Adrenal gland (tissue), 5 donors: ENCODE measurements around the gene RPS6KC1.

Experiments
- CTCF ChIP-seq, 6 experiments: fragments of 450-650 bp in 4 of 6; fragments of 200-600 bp in 2 of 6; sonication (generic) in 1 of 6; IDR thresholded peaks; 1 replicate in 5 of 6; 2 replicates in 1 of 6; pipeline versions ENCODE4 v1.5.1 to v1.8.0; 2016 to 2021; ENCODE audit warnings: antibody characterized with exemption in 6 of 6, mild to moderate bottlenecking in 2 of 6, moderate library complexity in 1 of 6
- POLR2A ChIP-seq, 2 donors: fragments of 450-650 bp; IDR thresholded peaks; one replicate each; pipeline ENCODE4 v1.6.1; 2017; ENCODE audit warnings: antibody characterized with exemption in 2 of 2, mild to moderate bottlenecking in 2 of 2, moderate library complexity in 1 of 2
- donor health status: DM: no; HTN: no; CAD: no.

- TF ChIP-seq CTCF (IDR thresholded peaks at IDR 0.05) (no peak), POLR2A (IDR thresholded peaks at IDR 0.05) (no peak)
Measured at GRCh38 chr1:213032651-213033050, 18.4 kb upstream of the RPS6KC1 start.
